Neutrophil (primary cell): Measurements from ENCODE around the gene ACP2.
A peak's percentile ranks its signal among the peaks of the same experiment; 100 is the strongest.

Source experiments
- H3K27ac ChIP-seq: fragments of 200-600 bp; sonication (generic); 2 replicates; pipeline ENCODE4 v1.5.1; 2016; ENCODE audit warnings: mild to moderate bottlenecking, moderate library complexity
- H3K27me3 ChIP-seq: fragments of 200-600 bp; sonication (generic); 2 replicates; pipeline ENCODE4 v1.6.0; 2016; ENCODE audit warnings: mild to moderate bottlenecking
- H3K36me3 ChIP-seq: fragments of 200-600 bp; sonication (generic); 2 replicates; pipeline ENCODE4 v1.5.1; 2017
- H3K4me1 ChIP-seq, 2 experiments: fragments of 200-600 bp in 1 of 2; sonication (generic) in 1 of 2; 1 replicate in 1 of 2; 2 replicates in 1 of 2; pipeline versions ENCODE4 v1.5.1 to v1.6.1; 2013 to 2016; ENCODE audit warnings: low read depth in 1 of 2, low read length in 1 of 2, mild to moderate bottlenecking in 1 of 2, moderate library complexity in 1 of 2; ENCODE audit not compliant: control insufficient read depth in 1 of 2, insufficient read depth in 1 of 2
- H3K4me3 ChIP-seq, 2 experiments: fragments of 200-600 bp in 1 of 2; sonication (generic) in 1 of 2; 1 replicate in 1 of 2; 2 replicates in 1 of 2; pipeline ENCODE4 v1.5.1; 2013 to 2016; ENCODE audit warnings: low read depth in 1 of 2, low read length in 1 of 2, mild to moderate bottlenecking in 1 of 2, moderate library complexity in 1 of 2
- H3K9me3 ChIP-seq: fragments of 200-600 bp; sonication (generic); 2 replicates; pipeline ENCODE4 v1.5.1; 2016
- TF ChIP-seq, protein P1 (sequence below): fragments of 200-600 bp; sonication (generic); IDR thresholded peaks from 2 replicates; pipeline ENCODE4 v1.5.1; 2016; ENCODE audit warnings: antibody characterized with exemption

ACP2 gene

DNA sequence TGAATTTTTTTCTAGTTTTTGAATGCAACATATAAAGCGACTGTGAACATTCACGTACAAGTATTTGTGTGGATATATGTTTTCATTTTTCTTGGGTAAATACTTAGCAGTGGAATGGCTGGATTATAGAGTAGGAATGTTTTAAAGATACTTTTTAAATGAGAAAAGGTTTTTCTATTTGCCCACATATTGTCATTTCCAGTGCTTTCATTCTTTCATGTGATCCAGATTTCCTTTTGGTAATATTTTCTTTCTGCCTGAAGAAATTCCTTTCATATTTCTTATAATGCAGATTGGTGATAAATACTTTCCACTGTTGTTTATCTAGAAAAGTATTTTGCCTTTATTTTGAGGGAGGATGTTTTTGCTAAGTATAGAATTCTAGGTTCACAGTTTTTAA is 25.9 kb downstream of the ACP2 start:
- H3K27ac ChIP-seq = no peak overlapping the region
- no peaks in the 10 kb centered on the region for H3K27me3 ChIP-seq
- H3K4me3 ChIP-seq = no peak overlapping the region
- H3K9me3 ChIP-seq = no peaks in the 10 kb centered on the region
- H3K36me3 ChIP-seq = peaks cover 18% of the 10 kb centered on the region
- H3K4me1 ChIP-seq = no peaks in the 10 kb centered on the region
- TF ChIP-seq, protein P1, sequence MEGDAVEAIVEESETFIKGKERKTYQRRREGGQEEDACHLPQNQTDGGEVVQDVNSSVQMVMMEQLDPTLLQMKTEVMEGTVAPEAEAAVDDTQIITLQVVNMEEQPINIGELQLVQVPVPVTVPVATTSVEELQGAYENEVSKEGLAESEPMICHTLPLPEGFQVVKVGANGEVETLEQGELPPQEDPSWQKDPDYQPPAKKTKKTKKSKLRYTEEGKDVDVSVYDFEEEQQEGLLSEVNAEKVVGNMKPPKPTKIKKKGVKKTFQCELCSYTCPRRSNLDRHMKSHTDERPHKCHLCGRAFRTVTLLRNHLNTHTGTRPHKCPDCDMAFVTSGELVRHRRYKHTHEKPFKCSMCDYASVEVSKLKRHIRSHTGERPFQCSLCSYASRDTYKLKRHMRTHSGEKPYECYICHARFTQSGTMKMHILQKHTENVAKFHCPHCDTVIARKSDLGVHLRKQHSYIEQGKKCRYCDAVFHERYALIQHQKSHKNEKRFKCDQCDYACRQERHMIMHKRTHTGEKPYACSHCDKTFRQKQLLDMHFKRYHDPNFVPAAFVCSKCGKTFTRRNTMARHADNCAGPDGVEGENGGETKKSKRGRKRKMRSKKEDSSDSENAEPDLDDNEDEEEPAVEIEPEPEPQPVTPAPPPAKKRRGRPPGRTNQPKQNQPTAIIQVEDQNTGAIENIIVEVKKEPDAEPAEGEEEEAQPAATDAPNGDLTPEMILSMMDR = no peak

GRCh38 chr11:47220401-47220821 is 28.2 kb downstream of the ACP2 start:
- Histone ChIP-seq H3K4me1 (peaks cover 10% of the 10 kb centered on the region in 2 experiments), H3K36me3 (peaks cover 18% of the 10 kb centered on the region), H3K9me3 (no peaks in the 10 kb centered on the region), H3K4me3 (no peak overlapping the region), H3K27me3 (no peaks in the 10 kb centered on the region), H3K27ac (no peak overlapping the region)
- TF ChIP-seq, protein P1 = no peak

- peaks cover 20 to 23% of the 10 kb centered on the region in 2 experiments for H3K4me1 ChIP-seq
- no peaks in the 10 kb centered on the region for H3K9me3 ChIP-seq
- TF ChIP-seq, protein P1 = no peak
- peak overlapping the region; percentile 73 to 93 for H3K4me3 ChIP-seq
- H3K36me3 ChIP-seq = peaks cover 6% of the 10 kb centered on the region
- H3K27me3 ChIP-seq = no peaks in the 10 kb centered on the region
- H3K27ac ChIP-seq = no peak overlapping the region
Observed at GRCh38 chr11:47216121-47216798, 32.4 kb downstream of the ACP2 start.

GRCh38 chr11:47215366-47215910 is 33.2 kb downstream of the ACP2 start:
- Histone ChIP-seq H3K27me3 (no peaks in the 10 kb centered on the region), H3K4me1 (peaks cover 20 to 23% of the 10 kb centered on the region in 2 experiments), H3K9me3 (no peaks in the 10 kb centered on the region), H3K4me3 (peak overlapping the region; percentile 73 to 93), H3K27ac (peak overlapping the region; percentile 86), H3K36me3 (peaks cover 6% of the 10 kb centered on the region)
- TF ChIP-seq, protein P1 = no peak

DNA sequence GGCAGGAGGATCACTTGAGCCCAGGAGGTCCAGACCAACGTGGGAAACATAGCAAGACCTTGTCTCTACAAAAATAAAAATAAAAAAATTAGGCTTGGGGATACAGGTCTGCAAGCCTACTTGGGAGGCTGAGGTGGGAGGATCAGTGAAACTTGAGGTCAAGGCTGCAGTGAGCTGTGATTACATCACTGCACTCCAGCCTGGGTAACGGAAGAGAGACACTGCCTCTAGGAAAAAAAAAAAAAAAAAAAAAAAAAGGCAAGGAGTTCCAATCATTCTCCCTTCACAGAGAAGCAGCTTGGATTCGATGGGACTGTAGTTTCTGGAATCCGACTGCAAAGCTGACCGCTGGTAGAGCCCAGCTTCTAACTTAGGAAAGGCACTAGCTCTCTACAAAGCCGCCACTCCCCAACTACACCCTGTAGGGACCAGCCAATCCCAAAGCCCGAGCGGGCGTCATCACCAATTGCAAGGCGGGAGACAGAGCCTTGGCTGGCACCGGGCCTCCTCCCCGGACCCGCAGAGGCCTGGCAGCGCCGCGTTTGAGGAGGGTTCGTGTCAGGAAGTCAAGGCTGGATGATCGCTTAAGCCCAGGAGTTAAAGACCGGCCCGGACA is 34.6 kb downstream of the ACP2 start:
- no peaks in the 10 kb centered on the region for H3K27me3 ChIP-seq
- H3K9me3 ChIP-seq = no peaks in the 10 kb centered on the region
- no peaks in the 10 kb centered on the region for H3K36me3 ChIP-seq
- H3K27ac ChIP-seq = peak overlapping the region; percentile 86
- TF ChIP-seq, protein P1 = no peak
- H3K4me1 ChIP-seq = peaks cover 20 to 23% of the 10 kb centered on the region in 2 experiments
- H3K4me3 ChIP-seq = peak overlapping the region; percentile 73 to 93
